Loucy (cell line): ENCODE measurements around the gene KLK8.

Source experiments
- CTCF ChIP-seq: fragments of 200-600 bp; sonication (generic); conservative IDR thresholded peaks from 2 replicates; pipeline ENCODE4 v1.5.1; 2014; ENCODE audit warnings: mild to moderate bottlenecking, antibody characterized with exemption, low read length
- EZH2phosphoT487 ChIP-seq: fragments of 200-600 bp; IDR thresholded peaks from 2 replicates; pipeline ENCODE4 v1.6.1; 2018; ENCODE audit warnings: antibody characterized with exemption, mild to moderate bottlenecking, moderate library complexity, borderline replicate concordance

DNA sequence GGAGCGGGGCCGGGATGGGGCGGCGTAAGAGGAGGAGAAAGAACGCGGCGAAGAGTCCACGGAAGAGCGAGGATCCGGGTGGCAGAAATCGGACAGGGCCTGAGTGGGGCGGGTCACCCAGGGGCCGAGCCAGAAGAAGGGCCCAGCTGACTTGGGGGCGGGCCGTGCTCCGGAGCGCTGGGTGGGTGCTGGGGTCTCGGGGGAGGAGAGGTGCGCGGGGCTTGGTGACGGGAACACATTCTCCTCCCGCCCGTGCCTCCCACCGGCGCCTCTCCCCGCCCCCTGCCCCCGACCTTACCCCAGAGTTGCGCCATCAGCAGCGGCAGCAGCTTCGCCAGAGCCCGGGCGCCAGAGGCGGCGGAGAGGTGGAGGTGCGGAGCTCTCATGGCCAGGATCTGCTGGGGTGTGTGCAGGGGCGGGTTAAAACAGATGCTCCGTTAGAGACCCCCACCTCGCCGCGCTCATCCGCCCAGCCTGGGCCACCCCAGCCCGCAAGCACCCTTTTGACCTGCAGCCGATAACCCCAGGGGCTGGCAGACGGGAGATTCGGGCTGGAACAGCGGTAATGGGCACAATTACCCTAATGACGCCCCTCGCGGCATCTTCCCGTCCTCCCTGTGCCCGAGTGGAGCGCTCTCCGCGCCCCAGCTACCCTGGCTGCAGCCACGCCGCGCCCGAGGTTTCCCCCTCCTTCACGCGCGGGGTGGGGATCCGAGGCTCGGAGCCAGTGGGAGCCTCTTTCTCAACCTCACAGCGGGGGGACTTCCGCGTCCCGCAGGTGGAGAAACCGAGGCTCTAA lies 17.5 kb upstream of the KLK8 start:
- TF ChIP-seq CTCF (no peak), EZH2phosphoT487 (no peak)
